ENCODE data around the gene SNX33. TPM values are rescaled to one million over a fixed set of nuclear protein-coding genes. Genes with fewer than 3 reads are reported as not detected.

SNX33 gene
- total RNA-seq, result 23.0 and 24.8 TPM in 2 replicates

GRCh38 chr15:75647370-75648155, at the start of gene SNX33:
TSS of gene SNX33 (plus strand) at chr15:75647912. CDS start at chr15:75649103, 1,191 bp downstream.

DNA sequence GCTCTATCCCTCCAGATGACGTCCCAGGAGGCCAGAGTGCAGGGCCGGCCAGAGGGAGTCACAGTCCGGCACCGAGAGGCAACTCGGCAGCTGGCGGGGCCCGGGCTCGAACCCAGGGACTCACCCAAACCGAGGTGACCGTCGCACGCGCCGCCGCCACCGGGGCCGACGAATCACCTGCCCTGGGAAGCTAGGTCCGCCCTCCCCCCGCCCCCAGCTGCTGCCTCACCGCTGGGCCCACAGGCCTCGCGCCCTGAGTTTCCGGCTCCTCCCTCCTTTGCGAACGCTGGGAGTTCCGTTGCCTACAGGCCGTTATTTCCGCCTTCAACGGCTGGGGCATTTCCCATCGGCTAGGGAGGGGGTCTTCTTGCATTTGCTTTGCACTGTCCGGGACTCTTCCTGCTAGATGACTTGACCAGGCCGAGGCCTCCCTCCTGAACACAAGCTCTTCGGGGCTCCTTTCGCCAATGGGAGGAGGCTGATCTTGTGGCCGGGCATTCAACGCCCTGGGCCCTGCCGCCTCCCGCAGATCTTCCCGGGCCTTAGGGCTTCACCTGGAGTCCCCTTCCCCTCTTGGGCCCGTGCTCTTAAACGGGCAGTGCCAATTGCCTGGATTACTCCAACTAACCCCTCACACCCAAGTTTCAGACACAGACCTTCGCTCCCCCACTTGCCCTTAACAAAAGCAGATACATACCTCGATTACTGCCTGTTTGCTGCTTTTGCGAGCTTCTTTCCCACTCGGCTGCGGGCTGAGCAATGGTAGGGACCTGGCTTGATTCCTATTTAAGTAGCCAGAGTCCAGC, 22.0 kb upstream of the SNX33 start, which contains the start of gene SNUPN:
TSS of gene SNUPN (minus strand) at position 184 of the 806 bp plus-strand sequence. CDS start 4,674 bp downstream, outside the sequence.

DNA sequence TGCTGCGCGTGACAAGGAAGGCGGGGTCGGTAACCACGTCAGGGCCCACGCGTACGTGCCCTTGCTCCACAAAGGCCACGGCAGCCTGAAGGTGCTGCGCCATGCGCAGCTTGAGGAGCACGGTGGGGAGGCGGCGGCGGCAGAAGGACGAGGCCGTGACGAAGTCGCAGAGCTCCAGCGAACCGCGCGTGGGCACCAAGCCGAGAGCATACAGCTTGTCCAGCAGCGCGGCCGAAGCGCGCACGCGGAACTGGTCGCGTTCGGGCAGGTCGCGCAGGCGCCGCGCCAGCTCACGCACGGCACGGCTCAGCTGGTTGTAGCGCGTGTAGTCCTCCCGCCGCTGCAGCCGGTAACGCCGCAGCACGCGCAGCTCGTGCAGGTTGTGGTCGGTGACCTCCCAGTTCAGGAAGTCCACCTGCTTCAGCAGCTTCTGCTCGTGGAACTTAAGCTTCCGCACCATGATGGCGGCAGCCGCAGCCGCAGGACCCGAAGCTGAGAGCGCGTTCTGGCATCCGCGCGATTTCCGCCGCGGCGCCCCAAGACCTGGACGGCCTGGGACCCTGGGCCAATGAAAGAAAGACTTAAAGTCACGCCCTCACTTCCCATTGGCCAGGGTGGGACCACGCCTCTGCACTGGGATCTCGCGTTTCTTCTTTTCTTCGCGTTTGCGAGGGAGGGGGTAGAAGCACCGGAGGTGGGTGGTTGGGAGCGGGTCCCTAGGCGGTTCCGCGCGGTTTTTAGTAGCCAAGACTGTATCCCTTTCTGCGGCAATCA, 7.8 kb upstream of the SNX33 start, which contains the start of gene IMP3:
TSS of gene IMP3 (minus strand) at position 516 of the 774 bp plus-strand sequence. CDS start at position 460, 56 bp downstream.

Other genes starting within 250 kb of the SNX33 start
- gene SIN3A, start 196.2 kb upstream of the SNX33 start, total RNA-seq, result 19.8 and 25.2 TPM in 2 replicates
- 17.3 and 17.4 TPM in 2 replicates for gene PTPN9, start 68.6 kb upstream of the SNX33 start, total RNA-seq
- gene SNUPN, start 22.2 kb upstream of the SNX33 start, total RNA-seq, result 13.5 and 20.2 TPM in 2 replicates
- gene IMP3, start 7.7 kb upstream of the SNX33 start, total RNA-seq, result 133 and 156 TPM in 2 replicates
- gene CSPG4, start 64.9 kb downstream of the SNX33 start, total RNA-seq, result 2.1 and 22.7 TPM in 2 replicates
- gene UBE2Q2, start 195.5 kb downstream of the SNX33 start, total RNA-seq, result 37.3 and 55.4 TPM in 2 replicates